Parathyroid adenoma (tissue), 2 donors: ENCODE results near the gene ATP1A4.

Experiments
- H2AFZ ChIP-seq: fragments of 300-600 bp; sonication (generic); one replicate; pipeline ENCODE4 v1.7.0; 2017; ENCODE audit warnings: antibody characterized with exemption, mild to moderate bottlenecking
- H3K27ac ChIP-seq: fragments of 300-600 bp; sonication (generic); one replicate; pipeline ENCODE4 v1.7.0; 2017
- H3K27me3 ChIP-seq: fragments of 300-600 bp; sonication (generic); one replicate; pipeline ENCODE4 v1.7.0; 2017; ENCODE audit warnings: low read length; ENCODE audit not compliant: control insufficient read depth, insufficient read depth
- H3K36me3 ChIP-seq: fragments of 300-600 bp; sonication (generic); one replicate; pipeline ENCODE4 v1.7.0; 2017; ENCODE audit warnings: low read length; ENCODE audit not compliant: control insufficient read depth, insufficient read depth
- H3K4me1 ChIP-seq: fragments of 300-600 bp; sonication (generic); one replicate; pipeline ENCODE4 v1.7.0; 2017; ENCODE audit warnings: control low read depth
- H3K4me2 ChIP-seq: fragments of 300-600 bp; sonication (generic); one replicate; pipeline ENCODE4 v1.7.0; 2017; ENCODE audit warnings: low read length
- H3K4me3 ChIP-seq: fragments of 300-600 bp; sonication (generic); one replicate; pipeline ENCODE4 v1.7.0; 2017; ENCODE audit warnings: low read depth, low read length
- H3K79me2 ChIP-seq: fragments of 300-600 bp; sonication (generic); one replicate; pipeline ENCODE4 v1.7.0; 2017; ENCODE audit warnings: control low read depth
- H3K9ac ChIP-seq: fragments of 300-600 bp; sonication (generic); one replicate; pipeline ENCODE4 v1.7.0; 2017; ENCODE audit warnings: mild to moderate bottlenecking
- H3K9me3 ChIP-seq: fragments of 300-600 bp; sonication (generic); one replicate; pipeline ENCODE4 v1.7.0; 2017; ENCODE audit warnings: low read length; ENCODE audit not compliant: control insufficient read depth
- TF ChIP-seq, protein P1 (sequence below): fragments of 300-600 bp; sonication (generic); IDR thresholded peaks from one replicate; pipeline ENCODE4 v1.7.0; 2017; ENCODE audit warnings: antibody characterized with exemption, mild to moderate bottlenecking
- donor health status: primary hyperparathyroidism.

ATP1A4 gene

DNA sequence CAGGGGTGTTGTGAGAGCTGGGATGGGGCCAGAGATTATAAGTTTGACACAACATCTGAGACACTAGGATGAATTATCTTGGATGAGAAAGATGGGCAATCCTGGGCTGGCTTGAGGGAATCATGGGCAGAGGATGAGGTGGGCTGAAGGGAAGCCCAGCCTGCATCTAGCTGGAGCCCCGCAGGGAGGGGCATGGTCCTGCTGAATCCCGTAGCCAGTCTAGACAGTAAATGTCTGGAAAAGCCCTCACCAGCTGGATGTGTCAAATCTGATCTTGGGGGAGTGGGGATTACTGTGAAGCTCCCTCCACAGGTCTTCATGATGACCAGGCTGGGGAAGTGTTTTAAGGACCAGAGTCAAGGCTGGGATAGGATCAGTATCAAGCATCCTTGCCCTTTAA is 35.3 kb downstream of the ATP1A4 start:
- Histone ChIP-seq H3K4me1 (no peaks in the 10 kb centered on the region), H3K79me2 (no peaks in the 10 kb centered on the region), H3K9me3 (no peaks in the 10 kb centered on the region), H3K27ac (no peak overlapping the region), H3K36me3 (no peaks in the 10 kb centered on the region), H3K4me3 (no peak overlapping the region), H3K27me3 (no peaks in the 10 kb centered on the region), H2AFZ (no peak overlapping the region), H3K9ac (no peak overlapping the region), H3K4me2 (no peak overlapping the region)
- TF ChIP-seq, protein P1, sequence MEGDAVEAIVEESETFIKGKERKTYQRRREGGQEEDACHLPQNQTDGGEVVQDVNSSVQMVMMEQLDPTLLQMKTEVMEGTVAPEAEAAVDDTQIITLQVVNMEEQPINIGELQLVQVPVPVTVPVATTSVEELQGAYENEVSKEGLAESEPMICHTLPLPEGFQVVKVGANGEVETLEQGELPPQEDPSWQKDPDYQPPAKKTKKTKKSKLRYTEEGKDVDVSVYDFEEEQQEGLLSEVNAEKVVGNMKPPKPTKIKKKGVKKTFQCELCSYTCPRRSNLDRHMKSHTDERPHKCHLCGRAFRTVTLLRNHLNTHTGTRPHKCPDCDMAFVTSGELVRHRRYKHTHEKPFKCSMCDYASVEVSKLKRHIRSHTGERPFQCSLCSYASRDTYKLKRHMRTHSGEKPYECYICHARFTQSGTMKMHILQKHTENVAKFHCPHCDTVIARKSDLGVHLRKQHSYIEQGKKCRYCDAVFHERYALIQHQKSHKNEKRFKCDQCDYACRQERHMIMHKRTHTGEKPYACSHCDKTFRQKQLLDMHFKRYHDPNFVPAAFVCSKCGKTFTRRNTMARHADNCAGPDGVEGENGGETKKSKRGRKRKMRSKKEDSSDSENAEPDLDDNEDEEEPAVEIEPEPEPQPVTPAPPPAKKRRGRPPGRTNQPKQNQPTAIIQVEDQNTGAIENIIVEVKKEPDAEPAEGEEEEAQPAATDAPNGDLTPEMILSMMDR = no peak

DNA sequence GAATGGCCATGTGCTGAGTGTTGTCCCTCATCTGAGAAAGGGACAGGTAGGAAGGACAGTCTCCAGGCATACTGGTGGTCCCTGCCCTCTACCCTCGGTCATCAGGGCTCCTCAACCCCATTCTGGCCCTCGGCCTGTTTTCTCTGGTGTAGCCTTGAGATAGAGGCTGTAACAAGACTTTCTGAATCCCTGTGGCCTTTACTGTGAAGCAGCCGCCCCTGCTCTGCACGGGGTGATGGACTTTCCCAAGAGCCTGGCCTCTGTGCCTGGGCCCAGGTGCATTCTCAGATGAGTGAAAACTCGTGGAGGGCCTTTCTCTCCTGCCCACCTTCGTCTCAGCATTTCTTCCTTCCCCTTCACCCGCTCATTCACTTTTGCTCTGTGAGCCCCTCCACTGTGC is 36.0 kb downstream of the ATP1A4 start:
- Histone ChIP-seq H2AFZ (no peak overlapping the region), H3K4me3 (no peak overlapping the region), H3K9ac (no peak overlapping the region), H3K4me2 (no peak overlapping the region), H3K27ac (no peak overlapping the region), H3K36me3 (no peaks in the 10 kb centered on the region), H3K79me2 (no peaks in the 10 kb centered on the region), H3K27me3 (no peaks in the 10 kb centered on the region), H3K9me3 (no peaks in the 10 kb centered on the region), H3K4me1 (no peaks in the 10 kb centered on the region)
- TF ChIP-seq, protein P1 = no peak

DNA sequence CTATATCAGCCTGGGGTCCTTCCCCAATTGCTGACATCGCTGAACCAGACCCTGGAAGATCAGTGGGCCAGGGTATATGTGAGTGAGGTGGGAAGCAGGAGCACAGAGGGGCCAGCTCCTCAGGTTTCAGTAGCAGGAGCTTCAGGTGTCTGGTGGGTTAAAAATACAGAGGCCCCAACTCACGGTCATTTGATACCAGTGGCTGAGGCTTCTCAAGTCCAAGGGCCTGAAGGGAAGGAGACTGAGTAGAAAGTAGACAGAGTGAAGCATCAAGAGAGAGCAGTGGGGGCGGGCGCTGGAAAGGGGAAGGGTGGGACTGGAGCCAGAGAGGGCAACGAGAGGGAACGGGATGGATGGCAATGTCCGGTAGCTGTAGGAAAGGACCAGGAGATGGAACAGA is 36.9 kb downstream of the ATP1A4 start:
- Histone ChIP-seq H3K79me2 (no peaks in the 10 kb centered on the region), H2AFZ (no peak overlapping the region), H3K27ac (no peak overlapping the region), H3K4me3 (no peak overlapping the region), H3K4me2 (no peak overlapping the region), H3K27me3 (no peaks in the 10 kb centered on the region), H3K9ac (no peak overlapping the region), H3K36me3 (no peaks in the 10 kb centered on the region), H3K9me3 (no peaks in the 10 kb centered on the region), H3K4me1 (peaks cover 3% of the 10 kb centered on the region)
- TF ChIP-seq, protein P1 = no peak

DNA sequence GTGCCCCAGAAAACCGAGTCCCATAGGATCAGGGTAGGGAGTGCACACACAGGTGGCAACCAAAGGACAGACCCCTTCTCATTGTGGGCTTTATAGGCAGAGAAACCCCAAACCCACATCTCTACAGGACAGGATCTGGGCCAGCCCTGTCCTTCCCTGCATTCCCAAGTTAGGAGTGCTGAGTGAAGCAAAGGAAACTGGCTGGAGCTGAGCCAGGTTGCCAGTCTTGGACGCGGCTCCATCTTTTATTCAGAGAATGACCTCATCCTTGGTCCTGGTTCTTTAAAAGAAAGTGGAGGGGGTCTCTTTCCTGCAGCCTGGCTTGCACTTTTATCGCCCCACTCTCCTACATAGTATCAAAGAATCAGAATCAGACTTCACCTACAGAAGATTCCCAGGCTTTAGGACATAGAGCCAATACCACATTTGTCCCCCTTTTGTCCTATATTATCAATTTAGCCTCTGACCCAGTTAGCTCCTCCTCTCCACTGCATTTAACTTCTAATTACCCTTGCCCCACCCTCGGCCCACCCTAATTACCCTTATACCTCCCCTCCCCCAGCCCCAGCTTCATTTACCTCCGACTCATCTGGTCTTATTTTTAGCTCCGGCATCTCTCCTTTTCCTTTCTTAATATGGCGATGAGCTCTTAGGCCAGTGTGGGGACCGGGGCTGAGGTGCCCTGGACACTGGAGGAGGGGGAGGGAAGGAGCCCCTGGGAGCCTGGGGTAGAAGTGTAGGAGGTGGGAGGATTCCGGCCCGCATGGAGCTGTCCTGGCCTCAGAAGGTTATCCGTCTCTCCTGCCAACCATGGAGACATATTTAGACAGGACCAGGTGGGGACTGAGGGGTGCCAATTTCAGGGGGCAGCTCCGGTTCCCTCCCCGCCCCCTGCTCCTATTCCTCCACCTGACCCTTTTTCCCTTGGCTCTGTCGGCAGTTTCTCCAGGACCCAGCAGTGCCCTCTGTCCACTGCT is 38.5 kb downstream of the ATP1A4 start, which contains the start of gene CASQ1:
Gene CASQ1 (plus strand): TSS at position 927 of the 977 bp plus-strand sequence. CDS start 177 bp downstream, outside the sequence.
- H3K4me2 ChIP-seq = no peak within 1 kb of the TSS
- no peaks in the 10 kb centered on the region for H3K9me3 ChIP-seq
- no peaks in the 10 kb centered on the region for H3K27me3 ChIP-seq
- peaks cover 4% of the 10 kb centered on the region for H3K4me1 ChIP-seq
- H3K4me3 ChIP-seq = no peak within 1 kb of the TSS
- no peaks in the 10 kb centered on the region for H3K36me3 ChIP-seq
- no peak within 1 kb of the TSS for H3K27ac ChIP-seq
- no peak within 1 kb of the TSS for H3K9ac ChIP-seq
- H2AFZ ChIP-seq = peak within 1 kb of the TSS; percentile 28
- no peaks in the 10 kb centered on the region for H3K79me2 ChIP-seq
- TF ChIP-seq, protein P1 = no peak
